NCI-H2029 (cell line): ENCODE measurements around the gene SDK2.

ENCODE experiments used
- DNase-seq: peaks from one replicate; lab custom pipeline; 2025; lab: John Stamatoyannopoulos, UW

Gene SDK2

DNA sequence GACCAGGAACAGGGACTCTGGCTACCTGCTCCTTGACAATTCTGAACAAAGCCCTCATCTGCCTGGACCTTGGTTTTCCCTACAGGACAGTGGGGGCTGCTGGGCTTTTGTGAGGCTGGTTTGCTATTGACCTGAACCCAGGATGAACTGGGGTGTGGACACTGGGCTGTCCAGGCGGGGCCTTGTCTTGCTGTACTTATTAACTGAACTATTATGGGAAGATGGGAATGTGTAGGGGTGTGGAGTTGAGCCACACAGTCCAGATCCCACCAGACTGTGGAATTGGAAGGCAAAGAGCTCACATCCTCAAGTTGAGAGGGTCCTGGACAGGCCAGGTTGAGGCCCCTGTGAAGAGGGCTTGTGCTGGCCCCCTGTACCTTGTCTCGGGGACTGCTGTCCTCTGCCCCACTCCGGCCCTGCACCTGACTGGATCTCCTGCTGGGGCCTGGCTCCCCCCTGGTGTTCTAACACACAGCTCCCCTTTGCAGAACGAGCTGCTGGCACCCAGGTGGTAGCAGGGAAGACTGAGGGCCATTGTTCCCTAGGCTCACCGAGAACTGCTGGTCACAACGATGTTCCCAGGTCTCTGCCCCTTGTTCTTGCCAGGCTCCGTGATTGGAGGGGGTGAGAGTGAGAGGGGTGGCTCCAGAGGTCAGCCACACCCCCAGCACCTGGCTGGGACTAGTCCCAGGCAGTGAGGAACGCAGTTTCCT lies 280.6 kb downstream of the SDK2 start:
- no peak for DNase-seq

DNA sequence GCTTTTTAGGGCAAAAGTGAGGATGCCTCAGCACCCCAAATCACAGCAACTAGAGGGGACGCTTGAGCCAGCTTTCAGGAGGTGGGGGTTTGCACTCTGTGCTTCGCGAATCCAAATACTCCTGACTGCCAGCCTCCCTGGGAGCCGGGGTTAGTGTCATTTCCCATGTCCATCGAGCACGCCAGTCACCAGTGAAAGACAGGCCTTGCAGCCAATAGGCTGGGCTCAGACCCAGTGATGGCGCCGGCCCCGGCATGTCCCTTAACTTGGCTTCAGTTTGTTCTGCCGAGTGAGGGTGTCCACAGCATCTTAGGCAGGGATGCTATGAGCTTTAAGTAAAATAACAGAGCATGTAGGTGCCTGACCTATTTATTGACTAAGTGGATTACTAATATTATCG lies 281.5 kb downstream of the SDK2 start:
- DNase-seq, result no peak

GRCh38 chr17:73360961-73361761 lies 283.1 kb downstream of the SDK2 start:
- DNase-seq, result no peak

GRCh38 chr17:73359987-73360410 lies 284.2 kb downstream of the SDK2 start:
- peak; percentile 49 for DNase-seq

GRCh38 chr17:73359352-73359751 lies 284.9 kb downstream of the SDK2 start:
- DNase-seq, result no peak

- DNase-seq, result no peak
These were observed 285.6 kb downstream of the SDK2 start for GRCh38 chr17:73358668-73359067.

- DNase-seq, result no peak
These were observed 286.3 kb downstream of the SDK2 start for GRCh38 chr17:73357981-73358380.

DNA sequence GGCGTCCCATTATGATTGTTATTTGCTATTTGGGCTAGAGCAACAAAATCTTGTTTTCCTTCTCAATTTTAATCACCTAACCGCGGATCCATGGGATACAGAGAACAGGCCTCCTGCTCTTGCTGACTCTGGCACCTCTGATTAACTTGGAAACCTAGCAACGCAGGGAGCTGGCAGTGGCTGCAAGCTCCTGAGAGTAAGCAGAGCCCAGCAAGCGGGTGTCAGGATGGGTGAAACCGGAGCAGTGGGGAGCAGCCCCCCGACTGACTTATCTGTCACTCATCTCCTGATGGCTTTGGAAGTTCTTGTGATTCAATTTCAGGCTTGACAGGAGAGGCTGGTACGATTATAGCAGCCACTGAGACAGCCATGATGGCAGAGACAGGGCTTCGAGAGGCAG lies 286.9 kb downstream of the SDK2 start:
- DNase-seq, result no peak

DNA sequence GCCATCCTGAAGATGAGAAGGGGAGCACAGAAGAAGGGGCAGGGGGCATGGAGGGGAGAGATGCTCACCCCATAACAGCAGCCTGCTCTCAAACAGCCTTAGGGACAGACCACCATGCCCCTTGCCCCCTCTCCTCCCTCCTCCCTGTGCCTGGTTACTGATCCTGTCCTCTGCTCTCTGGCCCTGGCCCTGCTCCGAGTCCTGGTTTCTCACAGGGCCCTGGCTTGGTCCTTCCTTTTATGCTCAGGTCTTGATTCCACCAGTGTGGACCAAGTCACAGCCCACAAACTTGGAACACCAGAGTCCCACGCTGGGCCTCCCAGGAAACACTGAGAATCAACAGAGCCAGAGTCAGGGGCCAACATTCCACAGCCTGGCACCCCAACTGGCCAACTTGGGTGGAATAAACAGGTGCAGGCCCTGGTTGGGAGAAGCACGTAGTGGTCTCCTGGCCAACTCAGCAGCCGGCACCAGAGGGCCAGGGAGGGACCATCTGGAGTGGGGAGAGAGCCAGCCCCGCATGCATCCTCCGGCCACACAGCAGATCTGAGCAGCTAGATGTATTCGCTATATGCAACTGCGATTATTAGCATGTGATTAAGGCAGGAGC lies 287.6 kb downstream of the SDK2 start:
- DNase-seq, result no peak

GRCh38 chr17:73354423-73355284 lies 289.6 kb downstream of the SDK2 start:
- no peak for DNase-seq

GRCh38 chr17:73352261-73352660 lies 292.0 kb downstream of the SDK2 start:
- DNase-seq, result no peak

DNA sequence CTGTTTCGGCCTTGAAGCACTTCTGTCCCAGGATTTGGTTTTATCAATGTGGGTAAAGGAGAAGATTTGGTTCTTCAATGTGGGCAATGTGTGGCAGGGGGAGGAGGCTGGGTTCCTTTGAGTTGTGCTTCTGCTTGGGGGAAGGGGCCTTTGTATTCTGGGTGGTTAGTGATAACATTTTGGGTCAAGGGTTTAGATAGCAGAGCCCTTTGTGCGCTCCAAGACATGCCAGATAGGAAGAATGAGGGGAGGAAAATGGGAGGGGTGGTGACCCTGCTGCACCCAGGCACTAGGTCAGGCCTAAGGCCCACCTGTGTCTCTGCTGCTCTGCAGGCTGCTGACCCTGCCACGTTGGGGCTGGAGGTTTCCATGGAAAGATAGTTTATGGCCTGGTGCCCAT lies 292.5 kb downstream of the SDK2 start:
- no peak for DNase-seq

DNA sequence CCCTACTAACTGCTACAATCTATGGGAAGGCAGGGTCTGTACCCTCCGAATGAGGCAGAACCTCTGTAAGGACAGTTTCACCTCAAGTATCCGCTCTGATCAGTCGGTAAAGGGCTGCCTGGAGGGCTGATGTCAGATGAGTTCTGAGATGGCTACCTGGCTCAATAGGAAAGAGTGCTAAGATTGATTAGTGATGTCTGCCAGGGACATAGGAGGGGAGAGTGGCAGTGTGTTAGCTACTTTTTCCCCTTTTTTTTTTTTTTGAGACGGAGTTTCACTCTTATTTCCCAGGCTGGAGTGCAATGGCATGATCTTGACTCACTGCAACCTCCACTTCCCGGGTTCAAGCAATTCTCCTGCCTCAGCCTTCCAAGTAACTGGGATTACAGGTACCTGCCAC lies 293.4 kb downstream of the SDK2 start:
- DNase-seq, result no peak

DNA sequence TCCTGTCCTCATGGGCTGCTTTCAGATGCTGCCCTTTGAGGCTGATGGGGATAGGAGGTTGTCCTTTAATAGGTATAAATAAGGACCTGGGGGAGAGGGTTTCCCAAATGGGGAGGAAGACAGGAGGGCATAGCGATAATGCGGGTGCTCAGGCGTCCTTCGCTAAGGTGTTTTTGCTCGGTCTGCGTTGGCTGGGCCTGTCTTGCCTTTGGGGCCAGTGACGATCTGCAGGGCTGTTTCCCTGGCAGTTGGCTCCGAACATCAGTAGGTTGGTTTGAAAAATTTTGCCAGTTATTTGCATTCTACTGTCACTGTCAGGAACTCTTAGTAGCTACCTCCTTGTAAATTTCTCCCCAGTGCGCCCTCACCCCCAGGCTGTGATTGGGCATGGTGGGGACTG lies 294.6 kb downstream of the SDK2 start:
- no peak for DNase-seq

DNA sequence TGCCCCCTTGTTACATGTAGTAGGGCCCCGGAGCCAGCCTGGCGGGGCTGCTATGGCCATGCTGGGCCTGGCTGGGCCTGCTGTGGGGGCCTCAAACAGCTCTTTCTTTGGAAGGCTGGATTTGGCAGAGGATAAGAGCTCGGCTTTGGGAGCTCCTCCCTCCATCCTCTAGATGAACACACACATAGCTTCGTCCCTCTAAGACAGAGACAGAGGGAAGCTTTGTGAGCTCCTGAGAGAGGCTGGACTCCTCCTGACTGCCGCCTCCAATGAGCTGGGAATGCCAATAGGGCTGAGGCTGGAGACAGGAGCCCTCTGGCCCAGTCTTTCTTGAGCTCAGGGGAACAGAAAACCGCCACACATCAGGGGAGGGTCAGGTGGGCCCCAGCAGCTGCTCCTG lies 295.1 kb downstream of the SDK2 start:
- DNase-seq, result no peak

GRCh38 chr17:73348829-73349095 lies 295.5 kb downstream of the SDK2 start:
- DNase-seq, result no peak

GRCh38 chr17:73348018-73348828 lies 296.0 kb downstream of the SDK2 start:
- DNase-seq, result no peak

DNA sequence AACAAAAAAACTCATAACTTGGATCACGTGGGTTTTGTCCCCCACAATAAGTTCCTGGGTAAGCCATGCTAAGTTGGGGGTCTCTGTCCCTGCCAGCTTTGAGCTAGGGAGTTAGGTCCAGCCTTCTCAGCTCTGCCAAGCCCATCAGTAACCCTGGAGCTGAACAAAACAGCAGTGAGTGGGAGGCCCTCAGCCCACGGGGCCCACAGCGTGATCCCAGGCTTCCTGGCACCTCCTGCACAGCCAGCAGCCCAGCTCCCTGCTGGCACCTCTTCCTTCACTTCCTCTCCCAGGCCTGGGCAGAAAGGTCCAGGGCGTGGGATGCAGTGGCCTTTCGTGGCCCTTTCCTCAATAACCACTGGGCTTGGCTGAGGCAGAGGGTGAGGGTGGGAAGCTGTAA lies 296.9 kb downstream of the SDK2 start:
- DNase-seq, result no peak

DNA sequence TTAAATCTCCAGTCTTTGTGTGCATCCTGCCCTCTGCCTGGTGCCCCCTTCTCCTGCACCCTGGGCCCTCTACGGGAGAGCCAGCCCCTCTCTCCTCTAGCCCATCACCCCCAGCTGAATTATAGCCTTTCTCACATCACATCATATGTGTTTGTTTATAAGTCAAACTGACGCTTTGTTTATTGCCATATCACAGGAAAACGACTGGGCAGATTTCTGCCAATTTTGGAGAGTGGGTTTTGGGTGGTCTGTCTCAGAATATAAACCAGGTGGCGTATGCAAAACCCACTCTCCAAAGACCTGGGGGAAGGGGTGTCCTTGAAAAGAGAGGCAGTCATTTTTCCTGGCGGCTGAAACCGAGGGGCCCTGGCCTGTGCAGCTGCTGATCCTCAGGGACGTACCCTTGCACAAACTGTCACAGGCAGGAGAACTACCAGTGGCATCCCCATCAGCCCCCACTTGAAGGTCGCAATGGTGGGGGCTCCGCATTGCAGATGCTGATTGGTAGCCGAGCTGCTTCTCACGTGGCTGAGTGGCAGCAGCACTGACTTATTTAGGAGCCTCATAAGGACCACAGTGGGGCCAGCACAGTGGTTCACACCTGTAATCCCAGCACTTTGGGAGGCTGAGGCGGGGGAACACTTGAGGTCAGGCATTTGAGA lies 297.6 kb downstream of the SDK2 start:
- no peak for DNase-seq

DNA sequence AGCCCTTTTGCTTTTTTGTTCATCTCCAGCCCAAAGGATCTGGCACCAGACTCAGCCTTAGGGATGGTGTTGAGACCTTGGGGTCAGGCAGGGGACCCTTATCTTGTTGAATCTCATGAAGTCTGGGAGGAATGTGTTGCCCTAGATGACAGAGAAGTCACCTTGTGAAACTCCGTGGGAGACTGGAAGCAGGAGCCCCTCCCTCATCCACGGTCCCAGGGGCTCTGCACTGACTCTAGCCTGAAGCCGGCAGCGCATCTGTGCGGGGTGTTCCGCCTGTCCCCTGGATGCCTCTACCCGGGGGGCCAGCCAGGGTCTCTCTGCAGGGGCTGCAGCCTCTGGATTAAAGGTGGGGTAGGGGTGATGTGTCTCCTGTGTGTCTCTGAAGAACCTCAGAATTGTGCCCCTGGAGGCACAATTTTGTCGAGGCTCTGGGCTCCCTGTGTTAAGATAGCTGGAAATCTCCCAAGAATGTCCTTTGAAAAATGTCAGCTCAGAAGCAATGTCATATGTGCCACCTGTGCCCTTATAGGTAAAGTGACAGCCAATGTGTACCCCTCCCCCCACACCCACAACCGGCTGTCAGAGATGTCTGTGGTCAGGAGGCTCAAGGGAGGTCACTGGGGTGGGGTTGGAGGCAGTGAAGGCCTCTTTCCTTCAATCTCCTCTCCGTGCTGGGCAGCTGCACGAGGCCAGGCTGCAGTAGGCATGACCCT lies 300.3 kb downstream of the SDK2 start:
- DNase-seq, result no peak
